Heart right ventricle (tissue), 16 donors: ENCODE results near the gene SLC1A2. TPM values are rescaled to one million over a fixed set of nuclear protein-coding genes. Genes with fewer than 3 reads are reported as not detected.

ENCODE experiments used
- ATAC-seq, 8 donors: fragments of 200-7000 bp; cut with Tn5 transposase; one replicate each; pipeline ENCODE4 v1.9.1; 2020; ENCODE audit warnings: mild to moderate bottlenecking in 8 of 8, moderate library complexity in 8 of 8, moderate number of reproducible peaks in 1 of 8
- DNase-seq, 2 donors: peaks; one replicate each; pipeline ENCODE4 v3.0.0-alpha.2; 2020
- H3K27ac ChIP-seq, 10 donors: fragments of 200-600 bp; sonication (generic) in 2 of 10; one replicate each; pipeline versions ENCODE4 v1.5.0 to v1.8.0; 2020 to 2022; ENCODE audit warnings: mild to moderate bottlenecking in 3 of 10
- H3K27me3 ChIP-seq, 7 donors: fragments of 200-600 bp; one replicate each; pipeline ENCODE4 v1.8.0; 2021 to 2022; ENCODE audit warnings: mild to moderate bottlenecking in 2 of 7
- H3K36me3 ChIP-seq, 9 donors: fragments of 200-600 bp; sonication (generic) in 1 of 9; one replicate each; pipeline versions ENCODE4 v1.5.0 to v1.8.0; 2020 to 2022; ENCODE audit warnings: mild to moderate bottlenecking in 2 of 9
- H3K4me1 ChIP-seq, 9 donors: fragments of 200-600 bp; sonication (generic) in 1 of 9; one replicate each; pipeline versions ENCODE4 v1.5.0 to v1.8.0; 2020 to 2022; ENCODE audit warnings: mild to moderate bottlenecking in 4 of 9
- H3K4me3 ChIP-seq, 10 donors: fragments of 200-600 bp; sonication (generic) in 2 of 10; one replicate each; pipeline versions ENCODE4 v1.5.0 to v1.8.0; 2020 to 2022; ENCODE audit warnings: mild to moderate bottlenecking in 7 of 10, moderate library complexity in 2 of 10
- H3K9me3 ChIP-seq, 11 donors: fragments of 200-600 bp in 10 of 11; sonication (generic) in 2 of 11; one replicate each; pipeline versions ENCODE4 v1.5.0 to v1.8.0; 2013 to 2022; ENCODE audit warnings: mild to moderate bottlenecking in 2 of 11, control low read depth in 1 of 11, moderate library complexity in 1 of 11
- CTCF ChIP-seq, 9 donors: fragments of 200-600 bp; sonication (generic) in 2 of 9; IDR thresholded peaks; one replicate each; pipeline versions ENCODE4 v1.5.0 to v1.8.0; 2021 to 2022; ENCODE audit warnings: antibody characterized with exemption in 9 of 9, mild to moderate bottlenecking in 5 of 9, moderate library complexity in 1 of 9
- WGBS, 2 donors: extraction: QIAGEN DNeasy Blood & Tissue Kit; methylation state at CpG; one replicate each; pipeline ENCODE4 v1.1.7; 2013; ENCODE audit warnings: inconsistent platforms in 1 of 2; 5-methylcytosine and 5-hydroxymethylcytosine counted together
- intact Hi-C, 10 donors: fragments of 100-400 bp; cut with DNase I; formaldehyde crosslinking; loops; one replicate each; pipeline versions ENCODE4 v1.11.1 to v1.14.2; 2022
- polyA plus RNA-seq, 2 donors: library from polyadenylated mRNA; stranded (reverse); fragments of 200-250 nt; gene quantifications; one replicate each; pipeline ENCODE4 v1.2.3, GENCODE V29; 2013
- total RNA-seq, 10 donors: library from RNA; stranded (reverse); fragmentation: NEBNext Ultra II Directional in 3 of 10; extraction: Animal tissue kit (Norgen Biotek cat#: 25700) in 3 of 10; gene quantifications; one replicate each; pipeline versions ENCODE4 v1.2.1 to v1.2.4, GENCODE V29; 2021 to 2023
- donor health status: Arrhythmogenic right ventricular cardiomyopathy.
- donor health status: ischemic (EF 13 %, LVEDD 7.1; RV severe dilation, severe dysfunction).
- donor health status: healthy with polysubstance abuse.
- donor health status: DM: no; HTN: yes; CAD: no.
- donor health status: DM: no; HTN: no; CAD: no.
- donor health status: ischemic (EF 25% LVEDD 6.9; RV normal size, moderate dysfunction).
- donor health status: ischemic (EF 25% LVEDD 5.7; RV mildly dilated, moderate dysfunction).
- donor health status: healthy.
- donor health status: DM: yes; HTN: yes; CAD: no.
- donor health status: Ischemic cardiomyopathy.
- donor health status: ischemic (EF 35%, LVEDD 5.7; RV mildly dilated, moderate dysfunction).
- donor health status: nonischemic (EF 11% LVEDD 7.7; RV severe dilation, severe dysfunction).
- donor health status: DM: yes; HTN: yes; CAD: no.
- donor health status: PGD.
- donor health status: ischemic (EF 29% LVEDD 5.4; RV normal size, mild dysfunction).
- donor health status: nonischemic (EF 23%, LVEDD 6.1; RV moderate dilation, normal function).

Gene SLC1A2
- total and polyA plus RNA-seq, 12 donors: 0.29 to 25.8 (median 3.4) TPM

- H3K36me3 ChIP-seq: no peaks in the 10 kb centered on the region
- no peak overlapping the region for H3K4me3 ChIP-seq
- H3K27ac ChIP-seq: no peak overlapping the region
- no peak for TF ChIP-seq CTCF (IDR thresholded peaks at IDR 0.05)
- no peak for DNase-seq
- peaks cover 0 to 3% (median 1%) of the 10 kb centered on the region in 7 donors for H3K27me3 ChIP-seq
- no peak for ATAC-seq
- H3K9me3 ChIP-seq: no peaks in the 10 kb centered on the region
- intact Hi-C loops: no loop called here
- WGBS, 2 donors: 65 to 71% methylated on average over 2 of the region's 2 CpGs
- H3K4me1 ChIP-seq: no peaks in the 10 kb centered on the region
Measured at GRCh38 chr11:35461917-35462538, 42.7 kb upstream of the SLC1A2 start.

GRCh38 chr11:35459489-35459888, 40.1 kb upstream of the SLC1A2 start:
- ATAC-seq (no peak), DNase-seq (no peak)
- Histone ChIP-seq H3K9me3 (no peaks in the 10 kb centered on the region), H3K27me3 (peaks cover 0 to 3% (median 0%) of the 10 kb centered on the region in 7 donors), H3K4me1 (no peaks in the 10 kb centered on the region), H3K4me3 (no peak overlapping the region), H3K27ac (no peak overlapping the region), H3K36me3 (no peaks in the 10 kb centered on the region)
- TF ChIP-seq CTCF (IDR thresholded peaks at IDR 0.05): no peak
- intact Hi-C loops: no loop called here
- 82 to 95% methylated on average over 1 of the region's 1 CpG for WGBS, 2 donors

GRCh38 chr11:35458846-35459245, 39.5 kb upstream of the SLC1A2 start:
- no peaks in the 10 kb centered on the region for H3K36me3 ChIP-seq
- no peak overlapping the region for H3K27ac ChIP-seq
- ATAC-seq: no peak
- H3K27me3 ChIP-seq: peaks cover 0 to 3% (median 0%) of the 10 kb centered on the region in 7 donors
- no peak for DNase-seq
- intact Hi-C loops: no loop called here
- no peaks in the 10 kb centered on the region for H3K4me1 ChIP-seq
- no peak overlapping the region for H3K4me3 ChIP-seq
- TF ChIP-seq CTCF (IDR thresholded peaks at IDR 0.05): no peak
- H3K9me3 ChIP-seq: no peaks in the 10 kb centered on the region
- 74 to 82% methylated on average over 3 of the region's 3 CpGs for WGBS, 2 donors

GRCh38 chr11:35454362-35454761, 35.0 kb upstream of the SLC1A2 start:
- TF ChIP-seq CTCF (IDR thresholded peaks at IDR 0.05): no peak
- 34 to 50% methylated on average over 1 of the region's 1 CpG for WGBS, 2 donors
- peaks cover 0 to 5% (median 0%) of the 10 kb centered on the region in 7 donors for H3K27me3 ChIP-seq
- peaks cover 0 to 5% (median 0%) of the 10 kb centered on the region in 11 donors for H3K9me3 ChIP-seq
- H3K27ac ChIP-seq: no peak overlapping the region
- ATAC-seq (no peak), DNase-seq (no peak)
- no peaks in the 10 kb centered on the region for H3K36me3 ChIP-seq
- no peak overlapping the region for H3K4me3 ChIP-seq
- intact Hi-C loops: no loop called here
- no peaks in the 10 kb centered on the region for H3K4me1 ChIP-seq
